HG03342 (cell line): ENCODE measurements around the gene SLC2A6.

Source experiments
- ATAC-seq: cut with Tn5 transposase; IDR thresholded peaks from one replicate; pipeline ENCODE4 v1.9.1; 2021; ENCODE audit warnings: mild to moderate bottlenecking, moderate library complexity; ENCODE audit not compliant: unreplicated experiment

The SLC2A6 gene

GRCh38 chr9:133440874-133441273 is 38.0 kb downstream of the SLC2A6 start:
- ATAC-seq: peak; percentile 71

- ATAC-seq: no peak
These were observed 39.6 kb downstream of the SLC2A6 start for GRCh38 chr9:133439337-133439736.

GRCh38 chr9:133437753-133438531 is 41.0 kb downstream of the SLC2A6 start:
- no peak for ATAC-seq

GRCh38 chr9:133436681-133437080 is 42.2 kb downstream of the SLC2A6 start:
- no peak for ATAC-seq

- ATAC-seq: no peak
These were observed 45.5 kb downstream of the SLC2A6 start for GRCh38 chr9:133433351-133433843.

GRCh38 chr9:133430244-133430643 is 48.7 kb downstream of the SLC2A6 start:
- no peak for ATAC-seq

GRCh38 chr9:133429641-133430161 is 49.2 kb downstream of the SLC2A6 start:
- ATAC-seq: no peak

- ATAC-seq: no peak
These were observed 49.7 kb downstream of the SLC2A6 start for GRCh38 chr9:133429214-133429613.

GRCh38 chr9:133428617-133429101 is 50.2 kb downstream of the SLC2A6 start:
- ATAC-seq: no peak

- no peak for ATAC-seq
These were observed 51.1 kb downstream of the SLC2A6 start for GRCh38 chr9:133427658-133428348.

GRCh38 chr9:133426011-133426410 is 52.9 kb downstream of the SLC2A6 start:
- no peak for ATAC-seq

GRCh38 chr9:133425049-133425632 is 53.8 kb downstream of the SLC2A6 start:
- no peak for ATAC-seq

GRCh38 chr9:133424187-133424586 is 54.7 kb downstream of the SLC2A6 start:
- ATAC-seq: no peak

- ATAC-seq: no peak
These were observed 55.7 kb downstream of the SLC2A6 start for GRCh38 chr9:133423216-133423615.

- ATAC-seq: no peak
These were observed 57.0 kb downstream of the SLC2A6 start, which contains the start of gene ADAMTS13 for GRCh38 chr9:133421615-133422542. TSS of gene ADAMTS13 (plus strand) at chr9:133422367. CDS start at chr9:133422444, 77 bp downstream.
